Nephron (organoid): Measurements from ENCODE around the gene TPRN.

Experiments used
- H3K27ac Mint-ChIP-seq, 3 experiments: 2 replicates each; pipeline ENCODE4 v1.8.0; 2020; ENCODE audit warnings: mixed read lengths in 3 of 3, mild to moderate bottlenecking in 2 of 3, moderate library complexity in 1 of 3
- H3K27me3 Mint-ChIP-seq: 2 replicates; pipeline ENCODE4 v1.8.0; 2021; ENCODE audit warnings: low read depth, mild to moderate bottlenecking, moderate library complexity, mixed read lengths
- H3K36me3 Mint-ChIP-seq: 2 replicates; pipeline ENCODE4 v1.8.0; 2020; ENCODE audit warnings: low read depth, mixed read lengths
- H3K4me1 Mint-ChIP-seq: 2 replicates; pipeline ENCODE4 v1.8.0; 2020; ENCODE audit warnings: mixed read lengths
- H3K4me3 Mint-ChIP-seq, 3 experiments: 2 replicates each; pipeline ENCODE4 v1.8.0; 2020; ENCODE audit warnings: mild to moderate bottlenecking in 3 of 3, mixed read lengths in 3 of 3, moderate library complexity in 2 of 3
- H3K9me3 Mint-ChIP-seq: 2 replicates; pipeline ENCODE4 v1.8.0; 2020; ENCODE audit warnings: mixed read lengths
- TF ChIP-seq, protein P1 (sequence below), 3 experiments: fragments of 200-600 bp; sonication (generic); IDR thresholded peaks; one replicate each; pipeline ENCODE4 v1.5.0; 2021; ENCODE audit warnings: antibody characterized with exemption in 3 of 3; ENCODE audit not compliant: unreplicated experiment in 3 of 3

The TPRN gene

DNA sequence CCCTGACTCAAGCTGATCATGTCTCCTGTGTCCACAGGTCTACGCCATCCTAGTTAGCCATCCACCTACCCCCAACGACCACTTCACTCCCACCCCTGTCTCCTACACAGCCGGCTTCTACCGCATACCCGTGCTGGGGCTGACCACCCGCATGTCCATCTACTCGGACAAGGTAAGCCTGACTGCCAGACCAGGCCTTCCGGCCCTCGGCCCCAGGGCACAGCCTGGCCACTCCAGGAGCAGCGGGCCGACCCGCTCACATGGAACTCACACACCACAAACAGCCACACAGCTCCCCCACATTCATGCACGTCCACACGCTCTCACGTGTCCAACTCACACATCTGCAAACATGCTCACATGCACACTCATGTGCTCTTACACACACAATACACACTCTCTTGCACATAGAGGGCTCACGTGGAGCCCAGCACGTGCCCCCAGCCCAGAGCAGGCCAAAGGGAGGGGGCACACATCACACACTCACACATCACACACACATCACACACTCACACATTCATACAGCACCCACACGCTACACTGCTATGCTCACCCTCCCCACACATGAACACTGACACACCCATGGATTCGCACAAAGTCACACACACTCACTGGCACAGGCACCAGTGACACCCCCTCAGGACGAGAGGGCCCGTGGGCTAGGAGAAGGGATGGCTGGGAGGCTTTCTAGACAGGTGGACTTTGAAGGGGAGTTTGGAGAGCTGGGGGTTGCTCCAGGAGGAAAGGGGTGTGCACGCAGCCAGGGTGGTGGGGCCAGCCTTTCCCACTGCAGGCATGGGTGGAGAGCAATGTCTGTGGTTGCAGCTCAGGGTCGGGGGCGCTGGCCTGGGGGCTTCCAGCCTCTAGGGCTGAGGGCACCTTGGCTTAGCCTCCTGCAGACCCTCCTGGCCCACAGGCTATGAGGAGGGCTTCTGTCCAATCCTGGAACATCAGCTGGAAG, 58.3 kb downstream of the TPRN start:
- H3K27me3 Mint-ChIP-seq, result peaks cover 77% of the 10 kb centered on the region
- no peak overlapping the region for H3K4me3 Mint-ChIP-seq
- TF ChIP-seq, protein P1, sequence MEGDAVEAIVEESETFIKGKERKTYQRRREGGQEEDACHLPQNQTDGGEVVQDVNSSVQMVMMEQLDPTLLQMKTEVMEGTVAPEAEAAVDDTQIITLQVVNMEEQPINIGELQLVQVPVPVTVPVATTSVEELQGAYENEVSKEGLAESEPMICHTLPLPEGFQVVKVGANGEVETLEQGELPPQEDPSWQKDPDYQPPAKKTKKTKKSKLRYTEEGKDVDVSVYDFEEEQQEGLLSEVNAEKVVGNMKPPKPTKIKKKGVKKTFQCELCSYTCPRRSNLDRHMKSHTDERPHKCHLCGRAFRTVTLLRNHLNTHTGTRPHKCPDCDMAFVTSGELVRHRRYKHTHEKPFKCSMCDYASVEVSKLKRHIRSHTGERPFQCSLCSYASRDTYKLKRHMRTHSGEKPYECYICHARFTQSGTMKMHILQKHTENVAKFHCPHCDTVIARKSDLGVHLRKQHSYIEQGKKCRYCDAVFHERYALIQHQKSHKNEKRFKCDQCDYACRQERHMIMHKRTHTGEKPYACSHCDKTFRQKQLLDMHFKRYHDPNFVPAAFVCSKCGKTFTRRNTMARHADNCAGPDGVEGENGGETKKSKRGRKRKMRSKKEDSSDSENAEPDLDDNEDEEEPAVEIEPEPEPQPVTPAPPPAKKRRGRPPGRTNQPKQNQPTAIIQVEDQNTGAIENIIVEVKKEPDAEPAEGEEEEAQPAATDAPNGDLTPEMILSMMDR (IDR thresholded peaks at IDR 0.05; ENCODE audit: unreplicated experiment in 3 of 3), result no peak
- H3K27ac Mint-ChIP-seq, result no peak overlapping the region
- no peaks in the 10 kb centered on the region for H3K4me1 Mint-ChIP-seq
- no peaks in the 10 kb centered on the region for H3K36me3 Mint-ChIP-seq
- H3K9me3 Mint-ChIP-seq, result peaks cover 2% of the 10 kb centered on the region
